CD4-positive, alpha-beta T cell treated with Interleukin-21 for 1 hour (primary cell): ENCODE data around the gene MACROD2.

Source experiments
- DNase-seq: peaks from one replicate; pipeline ENCODE4 v3.0.0-alpha.2; 2020

Gene MACROD2

DNA sequence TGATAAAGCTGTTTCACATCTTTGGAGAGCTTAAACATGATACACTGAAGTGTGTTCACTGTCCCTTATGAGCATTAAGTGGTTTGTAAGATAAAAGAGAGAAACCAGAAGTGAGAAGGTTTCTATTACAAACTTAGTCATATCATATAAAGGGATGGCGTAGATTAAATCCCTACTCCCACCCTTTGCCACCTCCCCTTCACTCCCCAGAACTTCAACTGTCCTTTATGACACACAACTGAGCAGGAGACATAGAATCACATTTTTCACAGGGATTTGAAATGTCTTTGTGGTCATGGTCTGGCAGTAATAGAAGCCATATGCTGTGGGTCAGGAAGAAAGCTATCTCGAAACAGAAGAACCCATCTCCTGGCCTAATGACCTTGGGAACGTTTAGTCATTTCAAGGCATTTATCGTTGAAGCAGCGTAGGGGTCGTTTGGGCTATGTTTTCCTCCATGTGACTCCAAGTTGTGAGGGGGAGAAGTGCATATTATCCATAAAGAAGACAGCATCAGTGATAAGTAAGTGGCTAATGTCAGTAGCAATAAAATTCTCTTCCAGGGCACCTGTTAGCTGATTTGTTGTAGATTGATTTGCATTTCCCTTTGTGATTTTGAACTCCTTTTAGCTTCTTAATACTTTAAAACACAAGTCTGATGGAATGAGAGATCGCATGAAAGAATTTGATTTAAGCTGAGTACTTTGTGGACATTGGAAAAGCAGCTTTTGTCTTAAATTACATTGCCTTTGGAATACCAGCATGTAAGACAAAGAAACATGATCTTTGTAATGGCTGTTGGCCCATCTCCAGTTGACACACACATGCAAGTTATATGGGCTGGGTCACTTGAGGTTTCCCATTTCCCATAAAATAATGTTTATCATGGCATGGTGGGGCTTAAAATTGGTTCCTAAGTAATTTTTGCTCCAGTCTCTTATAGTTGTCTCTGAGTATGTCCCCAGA lies 843.6 kb downstream of the MACROD2 start:
- no peak for DNase-seq

DNA sequence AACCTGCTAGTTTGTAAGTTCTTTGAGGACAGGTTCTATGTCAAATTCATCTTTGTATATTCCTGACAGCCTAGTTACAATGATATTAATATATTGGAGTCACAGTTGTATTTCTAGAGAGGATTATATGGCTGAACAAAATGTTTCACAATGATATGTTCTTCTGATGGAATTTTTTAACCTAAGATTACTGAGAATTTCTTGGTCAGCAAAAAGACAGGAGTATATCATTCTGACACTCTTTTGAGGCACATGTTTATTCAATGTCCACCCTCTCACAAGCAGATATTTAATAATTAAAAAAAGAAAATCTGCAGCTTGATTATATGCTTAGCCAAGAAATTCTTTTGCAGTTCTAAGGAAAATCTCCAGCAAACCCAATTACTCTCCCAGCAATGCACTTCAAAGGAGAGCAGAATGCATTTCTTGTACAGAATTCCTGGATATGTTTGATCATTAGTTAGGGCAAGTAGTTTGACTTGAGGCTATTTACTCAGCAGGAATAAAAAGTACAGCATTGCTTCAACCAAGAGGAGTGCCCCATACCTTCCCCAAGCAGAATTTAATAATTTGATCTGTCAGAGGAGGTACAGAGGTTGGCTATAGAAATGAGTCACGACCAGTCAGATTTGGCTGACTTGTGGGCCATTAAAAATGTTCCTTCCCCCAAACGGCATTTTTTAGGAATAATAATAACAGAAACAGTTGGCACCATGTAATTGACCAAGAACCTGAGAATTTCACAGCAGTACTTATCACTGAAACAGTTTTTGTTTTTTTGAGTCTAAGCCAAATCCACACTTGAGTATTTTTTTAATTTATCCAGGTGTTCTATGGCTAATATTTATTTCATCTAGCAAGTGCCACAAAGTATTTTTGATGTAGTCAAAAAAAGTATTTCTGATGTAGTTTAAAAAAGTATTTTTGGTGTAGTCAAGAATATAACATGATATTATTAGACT lies 850.2 kb downstream of the MACROD2 start:
- DNase-seq = no peak

DNA sequence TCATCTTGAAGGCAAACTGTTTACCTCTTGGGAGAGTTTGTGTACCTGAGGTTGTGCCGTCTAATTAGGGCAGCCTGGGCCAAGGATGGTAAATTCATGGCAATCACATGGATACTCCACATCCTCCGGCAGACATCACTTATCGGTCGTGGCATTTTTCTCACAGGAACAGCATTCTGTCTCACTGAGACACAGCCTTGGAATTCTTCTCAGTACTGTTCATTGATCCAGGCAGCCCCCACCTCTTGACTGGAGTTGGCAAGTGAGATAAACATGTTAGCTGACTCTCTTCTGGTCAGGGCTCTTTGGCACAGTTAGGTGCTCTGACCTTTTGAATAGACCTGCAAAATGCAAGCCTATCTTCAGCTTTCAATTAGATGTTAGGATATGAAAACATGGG lies 853.5 kb downstream of the MACROD2 start:
- DNase-seq = no peak

DNA sequence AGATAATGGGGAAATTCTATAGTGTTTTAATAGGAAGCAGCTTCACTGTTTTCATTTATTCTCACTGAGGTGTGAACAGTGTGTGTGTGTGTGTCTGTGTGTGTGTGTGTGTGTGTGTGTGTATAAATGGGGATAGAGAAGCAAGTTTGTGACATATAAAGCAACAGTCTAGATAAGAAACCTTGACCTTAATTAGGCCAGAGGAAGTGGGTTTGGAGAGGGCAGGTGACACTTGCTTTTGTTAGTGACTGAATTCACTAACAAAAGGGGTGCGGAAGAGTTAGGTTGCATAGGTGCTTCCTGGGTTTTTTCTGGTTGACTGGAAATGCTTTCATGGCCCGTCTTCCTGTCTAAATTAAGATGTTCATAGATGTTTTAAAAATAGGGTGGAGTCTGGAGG lies 857.8 kb downstream of the MACROD2 start:
- DNase-seq = no peak

DNA sequence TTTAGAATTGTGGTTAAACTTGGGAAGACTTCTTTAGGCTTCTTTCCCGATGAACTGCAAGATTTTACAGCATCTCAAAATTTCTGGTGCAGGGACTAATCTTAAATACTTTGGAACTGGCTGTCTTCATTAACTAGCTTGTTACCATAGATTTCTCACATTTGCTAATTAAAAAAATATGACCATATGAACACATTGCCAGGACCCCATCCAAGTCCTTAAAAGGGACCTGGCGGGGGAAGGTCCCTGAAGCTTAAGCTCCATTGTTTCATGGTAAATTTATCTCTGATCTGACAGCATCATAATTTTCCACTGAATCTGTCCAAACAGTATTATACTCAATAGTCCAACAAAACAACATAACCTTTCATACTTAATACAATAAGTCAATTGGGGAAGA lies 859.9 kb downstream of the MACROD2 start:
- DNase-seq = no peak

DNA sequence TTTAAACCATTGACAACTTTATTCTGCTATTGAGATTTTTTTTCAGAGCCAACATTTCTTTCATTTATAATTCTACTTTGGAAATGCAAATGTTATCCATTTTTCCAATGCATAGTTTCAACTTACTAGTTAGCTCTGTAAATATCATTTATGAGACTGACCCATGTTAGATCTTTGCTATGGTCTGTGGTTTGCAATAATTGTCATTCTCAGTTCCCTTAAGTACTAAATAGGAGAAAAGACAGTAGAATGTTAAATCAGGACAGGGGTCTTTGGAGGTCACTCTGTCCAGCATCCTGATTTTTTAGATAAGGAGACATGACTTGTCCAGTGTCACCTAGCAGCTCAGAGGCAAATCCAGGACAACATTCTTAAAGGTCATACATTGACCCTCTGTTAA lies 864.3 kb downstream of the MACROD2 start:
- DNase-seq = no peak

DNA sequence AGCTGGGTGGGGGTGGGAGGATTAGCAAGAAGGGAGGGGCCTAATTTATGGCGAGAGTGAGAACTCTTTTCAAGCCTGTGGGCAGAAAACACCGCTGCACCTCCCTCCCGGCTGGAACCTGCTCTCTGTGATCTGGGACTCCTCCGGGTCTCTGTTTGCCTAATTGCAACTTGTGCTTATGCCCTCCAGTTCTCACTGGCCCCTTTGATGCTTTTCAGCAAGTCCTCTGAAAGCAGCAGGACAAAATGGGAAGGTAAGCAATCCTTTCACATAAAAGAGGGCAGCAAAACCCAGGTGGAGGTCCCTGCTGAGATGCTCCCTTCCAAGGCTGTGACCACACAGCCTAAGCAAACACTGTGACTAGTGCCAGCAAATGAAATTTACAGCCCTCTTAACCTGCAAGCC lies 865.1 kb downstream of the MACROD2 start:
- no peak for DNase-seq

DNA sequence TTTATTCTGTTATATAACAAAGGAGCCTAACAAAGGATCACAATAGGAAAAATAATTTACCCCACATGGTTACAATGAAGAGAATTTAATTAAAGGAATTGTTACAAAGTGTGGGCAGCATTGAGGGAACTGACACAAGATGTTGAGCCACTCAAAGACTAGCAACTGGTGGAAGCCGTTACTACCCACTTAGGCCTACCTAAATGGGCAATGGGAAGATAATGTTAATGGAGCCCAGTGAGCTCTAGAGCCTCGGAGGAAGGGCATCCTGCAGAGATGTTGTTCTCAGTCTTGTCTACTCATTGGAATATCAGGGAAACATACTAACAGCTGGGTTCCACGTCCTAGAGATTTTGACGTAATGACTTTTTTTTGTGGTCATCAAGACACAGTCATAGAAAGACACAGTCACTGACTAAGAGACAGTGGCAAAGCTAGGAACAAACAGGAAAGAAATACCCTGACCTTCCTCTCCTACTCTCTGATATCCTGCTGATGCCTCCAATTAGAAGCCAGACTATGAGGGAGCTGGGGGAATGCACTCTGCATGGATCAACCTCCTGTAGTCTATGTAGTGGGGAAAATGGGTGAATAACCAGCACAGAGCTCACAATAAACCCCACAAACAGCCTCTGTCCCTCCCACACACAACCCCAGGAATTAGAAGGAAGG lies 865.8 kb downstream of the MACROD2 start:
- DNase-seq = no peak

DNA sequence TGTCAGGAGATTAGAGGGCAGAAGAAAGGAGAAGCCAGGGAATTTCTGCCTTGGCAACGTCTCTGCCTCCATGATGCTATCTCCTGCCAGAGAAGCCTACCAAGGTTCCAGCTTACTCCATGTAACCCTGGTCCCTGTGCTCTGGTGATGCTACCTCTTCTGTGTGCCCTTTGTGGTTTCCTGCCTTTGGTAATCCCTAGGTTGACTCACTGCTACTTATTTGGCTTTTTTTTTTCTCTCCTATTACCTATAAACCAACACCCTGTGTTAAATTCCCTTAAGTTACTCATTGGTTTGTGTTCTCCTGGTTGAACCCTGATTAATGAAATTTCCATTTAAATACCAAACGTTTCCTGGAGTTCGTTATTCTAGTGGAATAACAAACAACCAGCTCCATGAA lies 869.9 kb downstream of the MACROD2 start:
- no peak for DNase-seq

DNA sequence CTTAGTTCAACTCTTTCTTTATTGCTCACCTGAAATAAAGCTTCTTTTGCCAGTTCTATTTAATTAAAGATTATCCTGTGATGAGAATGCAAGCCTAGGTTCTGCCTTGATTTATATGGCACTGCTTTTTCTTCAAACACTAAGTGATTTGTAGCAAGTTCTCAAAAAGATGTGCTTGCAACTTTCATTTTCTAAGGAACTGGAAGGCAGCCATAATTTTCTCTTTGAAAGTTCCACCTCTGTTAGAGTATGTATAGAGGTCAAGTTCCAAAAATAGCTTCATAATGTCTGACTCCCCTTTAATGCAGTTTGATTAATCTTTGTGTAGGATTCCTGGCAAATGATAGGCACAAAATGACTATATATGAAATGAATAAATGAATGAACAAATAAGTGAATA lies 870.4 kb downstream of the MACROD2 start:
- no peak for DNase-seq

DNA sequence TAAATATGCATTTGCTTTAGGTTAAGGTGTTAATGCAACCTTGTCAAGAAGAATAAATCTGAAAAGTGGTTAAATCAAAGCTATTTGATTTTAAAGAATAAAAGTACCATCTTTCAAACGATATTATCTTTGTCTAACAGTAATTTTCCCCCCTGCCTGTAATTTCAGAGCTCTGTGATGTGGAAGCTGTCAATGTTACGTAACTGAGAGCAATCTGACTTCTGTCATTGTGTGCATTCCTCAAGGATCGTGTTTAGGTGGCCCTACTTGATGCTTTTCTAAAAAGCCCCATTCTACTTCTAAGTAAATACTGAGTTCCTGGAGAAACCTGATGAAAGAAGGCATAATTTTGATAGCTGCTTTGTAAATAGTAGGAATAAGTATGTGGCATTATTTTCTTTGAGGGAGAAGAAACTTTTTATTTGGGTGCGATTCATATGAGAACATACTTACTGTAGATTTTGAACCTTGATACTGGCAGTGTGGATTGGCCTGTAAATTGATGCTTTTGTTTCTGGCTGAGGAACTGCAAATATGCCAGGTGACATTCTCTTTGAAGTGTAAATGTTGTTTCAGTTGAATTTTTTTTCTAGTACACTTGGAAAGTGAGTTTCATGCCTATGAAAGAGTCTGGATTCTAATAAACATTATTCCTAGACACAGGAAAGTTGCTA lies 871.7 kb downstream of the MACROD2 start:
- no peak for DNase-seq

DNA sequence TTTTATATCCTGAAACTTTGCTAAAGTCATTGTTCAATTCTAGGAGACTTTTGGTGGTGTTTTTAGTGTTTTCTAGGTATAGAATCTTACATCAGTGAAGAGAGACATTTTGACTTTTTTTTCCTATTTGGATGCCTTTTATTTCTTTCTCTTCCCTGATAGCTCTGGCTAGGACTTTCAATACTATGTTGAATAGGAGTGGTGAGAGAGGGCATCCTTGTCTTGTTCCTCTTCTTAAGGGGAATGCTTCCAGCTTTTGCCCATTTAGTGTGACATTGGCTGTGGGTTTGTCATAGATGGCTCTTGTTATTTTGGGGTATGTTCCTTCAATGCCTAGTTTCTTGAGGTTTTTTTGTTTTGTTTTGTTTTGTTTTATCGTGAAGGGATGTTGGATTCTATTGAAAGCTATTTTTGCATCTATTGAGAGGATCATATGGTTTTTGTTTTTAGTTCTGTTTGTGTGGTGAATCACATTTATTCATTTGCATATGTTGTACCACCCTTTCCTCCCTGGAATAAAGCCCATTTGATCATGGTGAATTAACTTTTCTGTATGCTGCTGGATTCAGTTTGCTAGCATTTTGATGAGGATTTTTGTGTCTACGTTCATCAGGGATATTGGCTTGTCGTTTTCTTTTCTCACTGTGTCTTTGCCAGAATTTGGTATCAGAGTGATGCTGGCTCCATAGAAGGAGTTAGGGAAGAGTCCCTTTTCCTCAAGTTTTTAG lies 882.1 kb downstream of the MACROD2 start:
- no peak for DNase-seq

DNA sequence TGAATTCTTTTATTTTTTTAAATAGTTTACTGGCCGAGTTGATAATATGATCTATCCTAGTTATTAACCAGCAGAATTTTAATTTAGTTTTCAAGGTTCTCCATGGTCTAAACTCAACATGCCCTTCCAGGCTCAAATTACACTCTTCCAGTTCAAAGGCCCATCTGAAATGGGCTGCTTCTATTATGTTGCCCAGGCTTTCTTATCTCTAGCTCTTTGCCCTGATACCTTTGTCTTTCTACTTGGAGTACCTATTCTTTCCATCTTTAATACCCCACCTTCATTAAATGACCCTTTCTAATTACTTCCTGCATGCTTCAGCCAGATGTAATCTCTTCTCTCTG lies 883.3 kb downstream of the MACROD2 start:
- DNase-seq = no peak

DNA sequence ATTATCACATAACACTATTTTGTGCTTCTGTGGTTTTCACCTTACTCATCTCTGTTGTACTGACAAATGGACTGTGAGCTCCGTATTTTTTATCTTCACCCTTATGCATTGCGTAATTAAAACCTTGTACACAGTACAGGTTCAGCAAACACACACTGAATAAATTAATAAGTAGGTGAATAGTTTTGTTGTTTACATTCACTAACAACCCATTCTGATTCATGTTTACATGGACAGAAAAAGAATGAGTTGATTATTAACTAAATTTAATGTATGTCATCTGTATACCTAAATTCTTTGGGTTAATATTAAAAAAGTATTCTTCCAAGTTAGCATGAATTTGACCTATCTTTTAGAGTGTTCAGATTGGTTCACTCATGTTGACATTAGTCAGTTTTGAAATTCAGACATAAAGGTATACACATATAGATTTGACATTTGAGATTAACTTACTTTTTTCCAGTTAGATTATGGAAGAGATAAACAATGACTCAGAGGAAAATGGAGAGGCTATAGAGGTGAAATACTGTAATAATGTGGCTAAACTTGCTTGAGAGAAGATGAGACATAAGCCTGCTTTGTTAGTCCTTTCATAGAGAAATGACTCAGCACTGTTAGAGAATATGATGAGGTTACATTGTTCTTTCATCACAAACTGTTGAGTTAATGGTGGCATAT lies 883.8 kb downstream of the MACROD2 start:
- DNase-seq = no peak

DNA sequence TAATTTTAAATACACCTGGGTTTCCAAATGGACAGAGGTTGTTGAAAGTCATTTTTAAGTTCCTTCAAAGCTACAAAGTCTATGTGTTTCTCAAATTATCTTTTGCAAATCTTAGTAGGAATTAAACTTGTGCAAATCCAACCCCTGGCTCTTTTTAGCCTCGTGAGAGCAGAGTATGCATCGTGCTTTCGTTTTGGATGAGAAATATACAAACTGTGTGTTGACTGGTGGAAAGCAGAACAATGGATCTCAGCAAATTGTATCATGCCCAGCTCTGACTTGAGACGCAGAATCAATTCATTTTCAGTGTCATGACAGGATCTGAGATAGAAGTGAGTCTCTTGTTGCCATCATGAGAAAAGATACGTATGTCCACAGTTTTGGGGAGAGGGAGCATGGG lies 884.5 kb downstream of the MACROD2 start:
- no peak for DNase-seq

DNA sequence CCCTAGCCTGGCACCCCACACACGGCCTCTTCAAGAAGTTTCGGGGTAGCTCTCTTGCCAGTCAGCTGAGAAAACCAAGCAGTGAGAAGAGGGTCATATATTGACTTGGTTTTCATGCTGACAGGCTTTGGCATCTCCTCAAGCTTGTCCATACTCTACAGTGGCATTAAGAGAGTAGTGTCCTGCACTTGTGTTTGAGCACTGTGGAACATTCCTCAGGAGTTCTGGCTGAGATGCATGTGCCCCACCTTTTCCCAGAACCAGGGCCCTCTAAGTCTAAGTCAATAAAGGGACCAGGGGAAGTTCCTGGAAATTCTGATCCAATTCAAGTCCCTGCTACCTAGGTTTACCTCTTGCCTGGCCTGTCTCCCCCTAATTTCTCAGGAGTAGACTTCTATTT lies 886.2 kb downstream of the MACROD2 start:
- DNase-seq = no peak

DNA sequence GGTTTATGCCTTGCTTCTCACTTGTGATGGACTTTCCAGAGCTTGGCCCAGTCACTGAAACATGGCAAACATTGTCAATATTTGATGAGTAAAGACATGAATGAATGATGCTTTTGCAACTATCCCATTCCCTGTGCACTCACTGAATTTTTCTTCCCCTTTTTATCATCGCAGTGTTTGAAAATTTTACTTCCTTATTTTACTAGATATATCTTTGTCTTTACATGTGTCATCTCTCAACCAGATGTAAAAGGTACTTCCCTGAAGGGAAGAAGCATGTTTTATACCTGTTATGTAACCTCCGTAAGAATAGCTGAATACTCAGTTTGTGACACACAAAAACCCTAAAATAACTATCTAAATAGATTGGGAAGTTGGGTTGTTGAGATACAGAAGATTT lies 886.8 kb downstream of the MACROD2 start:
- no peak for DNase-seq

DNA sequence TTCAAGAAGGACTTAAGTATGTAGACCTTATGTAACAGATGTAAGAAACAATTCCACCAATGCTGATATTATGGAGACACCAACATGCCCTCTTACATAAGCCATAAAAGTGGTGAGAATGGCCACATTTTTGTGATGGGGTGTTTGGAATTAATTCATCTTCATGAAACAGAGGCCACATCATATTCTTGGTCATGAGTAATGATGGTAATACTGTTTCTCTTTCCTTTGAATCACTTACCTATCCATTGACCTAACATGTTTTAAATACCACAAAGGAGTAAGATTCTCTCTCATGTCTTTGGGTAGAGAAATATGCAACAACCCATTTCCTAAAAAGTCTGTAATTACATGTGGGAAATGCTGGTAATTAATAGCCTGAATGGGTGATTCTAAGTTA lies 887.5 kb downstream of the MACROD2 start:
- no peak for DNase-seq

DNA sequence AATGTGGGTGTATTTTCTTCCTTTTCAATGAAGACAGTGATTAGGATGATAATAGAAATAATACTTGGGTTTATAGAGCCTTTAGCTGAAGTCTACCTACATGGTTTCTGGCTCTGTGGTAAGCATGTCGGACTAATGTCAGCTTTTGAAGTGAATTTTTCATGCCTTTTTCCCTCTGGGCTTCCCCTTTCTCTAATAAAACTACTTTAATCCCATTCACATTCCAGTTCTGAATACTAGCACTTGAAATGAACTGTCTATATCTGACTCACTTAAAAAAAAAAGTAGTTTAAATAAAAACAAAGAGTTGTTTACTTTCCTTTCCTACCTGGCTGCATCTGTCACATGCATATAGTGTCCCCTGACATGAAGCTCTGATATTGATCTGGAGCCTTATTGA lies 888.0 kb downstream of the MACROD2 start:
- DNase-seq = no peak

DNA sequence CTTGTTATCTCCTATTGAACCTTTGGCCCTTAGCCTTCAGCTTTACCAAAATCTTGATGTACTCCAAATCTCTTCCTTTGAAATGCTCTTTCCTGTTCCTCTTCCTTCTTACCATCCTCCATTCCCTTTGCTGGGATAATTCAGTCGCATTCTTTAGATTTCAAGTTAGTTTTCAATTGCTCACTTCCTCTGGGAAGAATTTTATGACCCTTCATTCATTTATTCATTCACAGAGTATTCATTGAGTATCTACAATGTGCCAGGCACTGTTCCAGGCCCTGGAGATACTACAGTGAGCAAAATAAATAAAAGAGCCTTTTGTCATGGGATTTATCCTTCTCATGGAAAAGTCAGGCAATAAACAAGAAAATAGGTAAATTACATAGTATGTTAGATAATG lies 890.3 kb downstream of the MACROD2 start:
- DNase-seq = no peak

DNA sequence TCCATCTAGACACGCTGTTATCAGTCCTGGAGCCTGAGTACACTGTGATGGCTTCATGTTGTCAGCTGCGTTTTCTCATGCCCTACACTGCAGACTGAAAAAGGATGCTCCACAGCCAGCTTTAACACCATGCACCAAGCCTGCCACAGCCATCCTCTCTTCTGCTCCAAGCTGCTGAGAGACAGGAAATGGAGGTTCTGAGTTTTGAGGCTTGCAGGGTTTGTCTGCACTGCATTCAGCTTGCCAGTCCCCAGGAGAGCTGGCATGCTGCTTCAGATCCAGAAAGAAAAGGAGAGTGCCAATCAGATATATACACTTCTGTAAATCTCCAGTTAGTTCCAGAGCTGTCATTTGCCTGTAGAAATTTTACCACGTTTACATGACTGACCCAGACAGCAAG lies 892.8 kb downstream of the MACROD2 start:
- DNase-seq = no peak
